Stimulated activated CD8-positive, alpha-beta memory T cell treated with anti-CD3 and anti-CD28 coated beads, Interleukin-7, amount 100 ng/mL, for 4 hours (primary cell): ENCODE data around the gene RAB40AL.

Source experiments
- DNase-seq, 2 donors: peaks; one replicate each; pipeline ENCODE4 v3.0.0-alpha.2; 2020; ENCODE audit warnings: low read depth in 2 of 2

RAB40AL gene

GRCh38 chrX:102983205-102983604 lies 46.1 kb downstream of the RAB40AL start:
- DNase-seq = no peak

- DNase-seq = no peak
Measured at GRCh38 chrX:102985192-102985591, 48.1 kb downstream of the RAB40AL start.
